ENCODE measurements around the gene SMYD3.

The SMYD3 gene

GRCh38 chr1:245788269-245788668, 718.8 kb downstream of the SMYD3 start:
- Histone ChIP-seq H3K27me3 (ENCODE audit: insufficient read depth, poor library complexity, severe bottlenecking) (no peaks in the 10 kb centered on the region), H3K4me3 (replicated peaks; ENCODE audit: insufficient read depth, low read length) (no peak overlapping the region), H3K27ac (replicated peaks) (no peak overlapping the region)
- no peak for TF ChIP-seq REST (IDR thresholded peaks at IDR 0.05; ENCODE audit: insufficient replicate concordance, low read depth)
- TF ChIP-seq, protein P1, sequence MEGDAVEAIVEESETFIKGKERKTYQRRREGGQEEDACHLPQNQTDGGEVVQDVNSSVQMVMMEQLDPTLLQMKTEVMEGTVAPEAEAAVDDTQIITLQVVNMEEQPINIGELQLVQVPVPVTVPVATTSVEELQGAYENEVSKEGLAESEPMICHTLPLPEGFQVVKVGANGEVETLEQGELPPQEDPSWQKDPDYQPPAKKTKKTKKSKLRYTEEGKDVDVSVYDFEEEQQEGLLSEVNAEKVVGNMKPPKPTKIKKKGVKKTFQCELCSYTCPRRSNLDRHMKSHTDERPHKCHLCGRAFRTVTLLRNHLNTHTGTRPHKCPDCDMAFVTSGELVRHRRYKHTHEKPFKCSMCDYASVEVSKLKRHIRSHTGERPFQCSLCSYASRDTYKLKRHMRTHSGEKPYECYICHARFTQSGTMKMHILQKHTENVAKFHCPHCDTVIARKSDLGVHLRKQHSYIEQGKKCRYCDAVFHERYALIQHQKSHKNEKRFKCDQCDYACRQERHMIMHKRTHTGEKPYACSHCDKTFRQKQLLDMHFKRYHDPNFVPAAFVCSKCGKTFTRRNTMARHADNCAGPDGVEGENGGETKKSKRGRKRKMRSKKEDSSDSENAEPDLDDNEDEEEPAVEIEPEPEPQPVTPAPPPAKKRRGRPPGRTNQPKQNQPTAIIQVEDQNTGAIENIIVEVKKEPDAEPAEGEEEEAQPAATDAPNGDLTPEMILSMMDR (IDR thresholded peaks at IDR 0.05; ENCODE audit: insufficient read depth, low read length), result no peak
- TF ChIP-seq GABPA (IDR thresholded peaks at IDR 0.05; ENCODE audit: low read depth), result no peak
- no peak for TF ChIP-seq POLR2AphosphoS5 (IDR thresholded peaks at IDR 0.05; ENCODE audit: low read depth)
- DNase-seq (ENCODE audit: low read depth in 1 of 2, low spot score in 1 of 2), result no peak

DNA sequence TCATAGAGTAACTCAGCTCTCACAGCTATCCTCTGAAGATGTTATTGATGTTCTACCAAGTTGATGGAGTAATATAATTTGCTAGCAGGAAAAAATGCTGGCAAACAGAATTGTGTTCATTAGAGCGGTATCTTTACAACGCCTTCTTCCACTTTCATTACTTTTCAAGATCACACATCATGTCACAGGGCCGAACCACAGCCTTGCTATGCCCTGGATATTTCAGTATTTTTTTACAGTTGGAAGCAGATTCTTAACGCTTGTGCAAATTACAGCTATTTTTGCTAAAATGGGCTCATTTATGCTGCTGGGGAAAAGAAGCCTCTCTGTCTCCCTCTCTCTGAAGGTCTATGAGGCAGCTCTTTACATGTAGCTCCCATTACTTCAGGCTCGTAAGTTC, 720.1 kb downstream of the SMYD3 start:
- Histone ChIP-seq H3K4me3 (replicated peaks; ENCODE audit: insufficient read depth, low read length) (no peak overlapping the region), H3K27ac (replicated peaks) (no peak overlapping the region), H3K27me3 (ENCODE audit: insufficient read depth, poor library complexity, severe bottlenecking) (no peaks in the 10 kb centered on the region)
- TF ChIP-seq GABPA (IDR thresholded peaks at IDR 0.05; ENCODE audit: low read depth) (no peak), POLR2AphosphoS5 (IDR thresholded peaks at IDR 0.05; ENCODE audit: low read depth) (no peak), REST (IDR thresholded peaks at IDR 0.05; ENCODE audit: insufficient replicate concordance, low read depth) (no peak), SPI1 (IDR thresholded peaks at IDR 0.05; ENCODE audit: borderline replicate concordance, low read depth) (no peak)
- TF ChIP-seq, protein P1 (IDR thresholded peaks at IDR 0.05; ENCODE audit: insufficient read depth, low read length), result no peak
- no peak for DNase-seq (ENCODE audit: low read depth in 1 of 2, low spot score in 1 of 2)

GRCh38 chr1:245779797-245780755, 727.0 kb downstream of the SMYD3 start:
- TF ChIP-seq REST (IDR thresholded peaks at IDR 0.05; ENCODE audit: insufficient replicate concordance, low read depth) (no peak), SPI1 (IDR thresholded peaks at IDR 0.05; ENCODE audit: borderline replicate concordance, low read depth) (no peak), GABPA (IDR thresholded peaks at IDR 0.05; ENCODE audit: low read depth) (no peak), POLR2AphosphoS5 (IDR thresholded peaks at IDR 0.05; ENCODE audit: low read depth) (no peak)
- TF ChIP-seq, protein P1 (IDR thresholded peaks at IDR 0.05; ENCODE audit: insufficient read depth, low read length), result no peak
- Histone ChIP-seq H3K4me3 (replicated peaks; ENCODE audit: insufficient read depth, low read length) (no peak overlapping the region), H3K27ac (replicated peaks) (no peak overlapping the region), H3K27me3 (ENCODE audit: insufficient read depth, poor library complexity, severe bottlenecking) (no peaks in the 10 kb centered on the region)
- no peak for DNase-seq (ENCODE audit: low read depth in 1 of 2, low spot score in 1 of 2)
